ACC112 (cell line): ENCODE measurements around the gene SLC37A1.

Source experiments
- H2AFZ ChIP-seq: fragments of 200-600 bp; sonication (generic); one replicate; pipeline ENCODE4 v1.6.0; 2017; ENCODE audit warnings: antibody characterized with exemption, low read length; ENCODE audit not compliant: unreplicated experiment
- H3K27ac ChIP-seq: fragments of 200-600 bp; sonication (generic); 2 replicates; pipeline ENCODE4 v1.5.1; 2014; ENCODE audit warnings: low read depth, mild to moderate bottlenecking, antibody characterized with exemption, low read length, moderate library complexity
- H3K27me3 ChIP-seq: fragments of 200-600 bp; sonication (generic); 2 replicates; pipeline ENCODE4 v1.6.1; 2014; ENCODE audit warnings: mild to moderate bottlenecking, antibody characterized with exemption, low read length, moderate library complexity, mixed read lengths; ENCODE audit not compliant: insufficient read depth
- H3K36me3 ChIP-seq: fragments of 200-600 bp; sonication (generic); 2 replicates; pipeline ENCODE4 v1.6.1; 2016; ENCODE audit warnings: mild to moderate bottlenecking, antibody characterized with exemption, low read length, moderate library complexity, mixed read lengths; ENCODE audit not compliant: insufficient read depth
- H3K4me1 ChIP-seq: fragments of 200-600 bp; sonication (generic); one replicate; pipeline ENCODE4 v1.6.1; 2016; ENCODE audit warnings: low read length, mixed read lengths; ENCODE audit not compliant: insufficient read depth, unreplicated experiment, control insufficient read depth
- H3K4me3 ChIP-seq: fragments of 200-600 bp; sonication (generic); 2 replicates; pipeline ENCODE4 v1.5.1; 2014; ENCODE audit warnings: mild to moderate bottlenecking, low read depth, low read length
- H3K79me2 ChIP-seq: fragments of 200-600 bp; sonication (generic); one replicate; pipeline ENCODE4 v1.6.0; 2016; ENCODE audit warnings: low read length; ENCODE audit not compliant: control insufficient read depth, unreplicated experiment, insufficient read depth

SLC37A1 gene

GRCh38 chr21:42538479-42539275 is 25.0 kb downstream of the SLC37A1 start:
- Histone ChIP-seq H3K4me3 (no peak overlapping the region), H2AFZ (no peak overlapping the region), H3K27ac (no peak overlapping the region), H3K4me1 (no peaks in the 10 kb centered on the region), H3K79me2 (no peaks in the 10 kb centered on the region), H3K27me3 (no peaks in the 10 kb centered on the region), H3K36me3 (no peaks in the 10 kb centered on the region)

- no peaks in the 10 kb centered on the region for H3K36me3 ChIP-seq
- H3K79me2 ChIP-seq: no peaks in the 10 kb centered on the region
- H3K27ac ChIP-seq: no peak overlapping the region
- H3K27me3 ChIP-seq: no peaks in the 10 kb centered on the region
- H3K4me1 ChIP-seq: no peaks in the 10 kb centered on the region
- no peak overlapping the region for H2AFZ ChIP-seq
- H3K4me3 ChIP-seq: no peak overlapping the region
These were observed 25.7 kb downstream of the SLC37A1 start for GRCh38 chr21:42539342-42539741.

GRCh38 chr21:42539931-42540343 is 26.3 kb downstream of the SLC37A1 start:
- Histone ChIP-seq H3K36me3 (no peaks in the 10 kb centered on the region), H3K4me3 (no peak overlapping the region), H3K27me3 (no peaks in the 10 kb centered on the region), H2AFZ (no peak overlapping the region), H3K79me2 (no peaks in the 10 kb centered on the region), H3K4me1 (no peaks in the 10 kb centered on the region), H3K27ac (no peak overlapping the region)

- no peak overlapping the region for H3K27ac ChIP-seq
- H3K79me2 ChIP-seq: no peaks in the 10 kb centered on the region
- no peak overlapping the region for H2AFZ ChIP-seq
- H3K4me3 ChIP-seq: no peak overlapping the region
- H3K27me3 ChIP-seq: no peaks in the 10 kb centered on the region
- H3K36me3 ChIP-seq: no peaks in the 10 kb centered on the region
- H3K4me1 ChIP-seq: no peaks in the 10 kb centered on the region
These were observed 26.7 kb downstream of the SLC37A1 start for GRCh38 chr21:42540396-42540795.

- Histone ChIP-seq H2AFZ (no peak overlapping the region), H3K79me2 (no peaks in the 10 kb centered on the region)
These were observed 27.5 kb downstream of the SLC37A1 start for GRCh38 chr21:42541174-42541573.

GRCh38 chr21:42541618-42542017 is 28.0 kb downstream of the SLC37A1 start:
- Histone ChIP-seq H3K27ac (no peak overlapping the region), H3K4me3 (no peak overlapping the region), H3K4me1 (no peaks in the 10 kb centered on the region), H3K36me3 (no peaks in the 10 kb centered on the region), H3K79me2 (no peaks in the 10 kb centered on the region), H3K27me3 (no peaks in the 10 kb centered on the region), H2AFZ (no peak overlapping the region)

More at GRCh38 chr21:42541174-42541573, 27.5 kb downstream of the SLC37A1 start:
- Histone ChIP-seq H3K27me3 (no peaks in the 10 kb centered on the region), H3K36me3 (no peaks in the 10 kb centered on the region), H3K4me3 (no peak overlapping the region), H3K27ac (no peak overlapping the region), H3K4me1 (no peaks in the 10 kb centered on the region)

- no peaks in the 10 kb centered on the region for H3K36me3 ChIP-seq
- no peaks in the 10 kb centered on the region for H3K4me1 ChIP-seq
- H2AFZ ChIP-seq: no peak overlapping the region
- H3K27me3 ChIP-seq: no peaks in the 10 kb centered on the region
- no peak overlapping the region for H3K27ac ChIP-seq
- H3K4me3 ChIP-seq: no peak overlapping the region
- H3K79me2 ChIP-seq: no peaks in the 10 kb centered on the region
These were observed 28.5 kb downstream of the SLC37A1 start for GRCh38 chr21:42542196-42542595.

GRCh38 chr21:42542596-42542995 is 28.9 kb downstream of the SLC37A1 start:
- H3K27me3 ChIP-seq: no peaks in the 10 kb centered on the region
- H3K79me2 ChIP-seq: no peaks in the 10 kb centered on the region
- H3K4me1 ChIP-seq: no peaks in the 10 kb centered on the region
- no peak overlapping the region for H2AFZ ChIP-seq
- H3K4me3 ChIP-seq: no peak overlapping the region
- no peaks in the 10 kb centered on the region for H3K36me3 ChIP-seq
- no peak overlapping the region for H3K27ac ChIP-seq

- no peak overlapping the region for H3K4me3 ChIP-seq
These were observed 29.6 kb downstream of the SLC37A1 start for GRCh38 chr21:42543106-42543847.

GRCh38 chr21:42544544-42544943 is 30.9 kb downstream of the SLC37A1 start:
- Histone ChIP-seq H3K27ac (no peak overlapping the region), H3K36me3 (no peaks in the 10 kb centered on the region), H2AFZ (no peak overlapping the region)

More at GRCh38 chr21:42543106-42543847, 29.6 kb downstream of the SLC37A1 start:
- Histone ChIP-seq H2AFZ (no peak overlapping the region), H3K4me1 (no peaks in the 10 kb centered on the region), H3K36me3 (no peaks in the 10 kb centered on the region), H3K27me3 (no peaks in the 10 kb centered on the region), H3K27ac (no peak overlapping the region), H3K79me2 (no peaks in the 10 kb centered on the region)

GRCh38 chr21:42545317-42545716 is 31.7 kb downstream of the SLC37A1 start:
- H3K27ac ChIP-seq: no peak overlapping the region
- no peak overlapping the region for H2AFZ ChIP-seq
- H3K4me1 ChIP-seq: no peaks in the 10 kb centered on the region
- no peaks in the 10 kb centered on the region for H3K79me2 ChIP-seq
- no peak overlapping the region for H3K4me3 ChIP-seq
- H3K36me3 ChIP-seq: no peaks in the 10 kb centered on the region
- no peaks in the 10 kb centered on the region for H3K27me3 ChIP-seq

More at GRCh38 chr21:42544544-42544943, 30.9 kb downstream of the SLC37A1 start:
- no peaks in the 10 kb centered on the region for H3K4me1 ChIP-seq
- no peaks in the 10 kb centered on the region for H3K27me3 ChIP-seq
- H3K4me3 ChIP-seq: no peak overlapping the region
- no peaks in the 10 kb centered on the region for H3K79me2 ChIP-seq
